K562 (cell line): ENCODE results near the gene OCRL. TPM values are rescaled to one million over a fixed set of nuclear protein-coding genes. Genes with fewer than 3 reads are reported as not detected.

Source experiments
- ATAC-seq: fragments of 200-7000 bp; cut with Tn5 transposase; 3 replicates; pipeline ENCODE4 v1.9.1; 2020; ENCODE audit warnings: moderate library complexity
- BruUV-seq: library from RNA; stranded (reverse); fragments of 400-500 nt; replicated peaks from 2 replicates; lab custom pipeline; 2021; lab: Mats Ljungman, UMichigan
- CTCF ChIA-PET: fragments of 300-600 bp; formaldehyde crosslinking; extraction: SDS; loops from one replicate; lab custom pipeline; 2021; ENCODE audit warnings: low intra/inter-chr PET ratio; lab: Yijun Ruan, JAX
- POLR2A ChIA-PET: fragments of 300-600, 350-650 bp; sonication (Branson Sonifier 250); formaldehyde crosslinking; extraction: SDS; loops from one replicate; lab custom pipeline; 2021; ENCODE audit warnings: antibody characterized with exemption, inconsistent platforms; lab: Yijun Ruan, JAX
- DNase-seq, 4 experiments: peaks; one replicate each; pipeline versions ENCODE4 v3.0.0 to v3.0.0-alpha.2; 2011 to 2018; ENCODE audit warnings: low spot score in 3 of 4, mixed read lengths in 3 of 4; ENCODE audit errors: extremely low read depth in 1 of 4
- FAIRE-seq: peaks from 2 replicates; lab custom pipeline; 2011; peaks lifted over from hg19 to GRCh38; lab: Jason Lieb, UNC
- H2AFZ ChIP-seq: 2 replicates; pipeline ENCODE4 v1.6.0; 2011; ENCODE audit warnings: low read depth, low read length, control low read depth, inconsistent platforms
- H3K27ac ChIP-seq: fragments of 200-600 bp; 3 replicates; pipeline ENCODE4 v1.8.0; 2011; ENCODE audit warnings: low read depth, mild to moderate bottlenecking, control low read depth, inconsistent platforms, low read length, moderate library complexity, mixed read lengths; ENCODE audit errors: extremely low read depth
- H3K27me3 ChIP-seq, 2 experiments: fragments of 300-600 bp in 1 of 2; 2 replicates in 1 of 2; 3 replicates in 1 of 2; pipeline versions ENCODE4 v1.6.0 to v1.8.0; 2011; ENCODE audit warnings: inconsistent platforms in 2 of 2, low read length in 2 of 2, mild to moderate bottlenecking in 1 of 2, mixed read lengths in 1 of 2, moderate library complexity in 1 of 2; ENCODE audit not compliant: control insufficient read depth in 2 of 2, insufficient read depth in 2 of 2
- H3K36me3 ChIP-seq: fragments of 300-600 bp; 3 replicates; pipeline ENCODE4 v1.8.0; 2011; ENCODE audit warnings: mild to moderate bottlenecking, low read length, inconsistent platforms; ENCODE audit not compliant: control insufficient read depth, insufficient read depth
- H3K4me1 ChIP-seq, 2 experiments: fragments of 200-600 bp in 1 of 2; replicated peaks in 1 of 2; 2 replicates in 1 of 2; 3 replicates in 1 of 2; pipeline versions ENCODE4 v1.5.1 to v1.8.0; 2011; ENCODE audit warnings: inconsistent platforms in 2 of 2, low read length in 2 of 2, mild to moderate bottlenecking in 1 of 2, mixed read lengths in 1 of 2, moderate library complexity in 1 of 2; ENCODE audit not compliant: control insufficient read depth in 2 of 2, insufficient read depth in 2 of 2
- H3K4me2 ChIP-seq: 2 replicates; pipeline ENCODE4 v1.6.1; 2011; ENCODE audit warnings: low read length, control low read depth, inconsistent platforms, mixed read lengths; ENCODE audit not compliant: insufficient read depth
- H3K4me3 ChIP-seq: fragments of 200-600 bp; sonication (generic), shearing (Covaris generic); 2 replicates; pipeline ENCODE4 v1.5.1; 2016; ENCODE audit warnings: control low read depth, inconsistent platforms
- H3K79me2 ChIP-seq: fragments of 200-600 bp; 3 replicates; pipeline ENCODE4 v1.8.0; 2011; ENCODE audit warnings: low read length, inconsistent platforms; ENCODE audit not compliant: control insufficient read depth, insufficient read depth
- H3K9ac ChIP-seq, 2 experiments: 2 replicates each; pipeline versions ENCODE4 v1.6.0 to v1.6.1; 2011; ENCODE audit warnings: low read depth in 2 of 2, low read length in 2 of 2, control low read depth in 1 of 2, inconsistent platforms in 1 of 2, mild to moderate bottlenecking in 1 of 2, mixed read lengths in 1 of 2; ENCODE audit not compliant: insufficient read depth in 1 of 2
- H3K9me1 ChIP-seq: one replicate; pipeline ENCODE4 v1.6.0; 2011; ENCODE audit warnings: inconsistent platforms, mild to moderate bottlenecking, low read length, moderate library complexity; ENCODE audit not compliant: control insufficient read depth, insufficient read depth
- H3K9me3 ChIP-seq: replicated peaks from 2 replicates; pipeline ENCODE4 v1.5.1; 2011; ENCODE audit warnings: low read depth, low read length, inconsistent platforms; ENCODE audit not compliant: control insufficient read depth, insufficient read depth
- H4K20me1 ChIP-seq: replicated peaks from 2 replicates; pipeline ENCODE4 v1.6.1; 2011; ENCODE audit warnings: low read length, inconsistent platforms, mixed read lengths; ENCODE audit not compliant: control insufficient read depth, insufficient read depth
- CBX1 ChIP-seq: sonication (generic); IDR thresholded peaks from 2 replicates; pipeline ENCODE4 v1.6.1; 2016; ENCODE audit warnings: antibody characterized with exemption, low read depth, mild to moderate bottlenecking
- CBX2 ChIP-seq: fragments of 200-600 bp; sonication (generic); IDR thresholded peaks from one replicate; pipeline ENCODE4 v1.6.1; 2012; ENCODE audit warnings: mild to moderate bottlenecking, low read length, inconsistent platforms; ENCODE audit not compliant: insufficient read depth, poor library complexity, severe bottlenecking
- HEY1 ChIP-seq: fragments of 250-450 bp; sonication (Bioruptor Pico); IDR thresholded peaks from 2 replicates; pipeline ENCODE4 v1.5.0; 2020; ENCODE audit warnings: mild to moderate bottlenecking, moderate library complexity, borderline replicate concordance
- WGBS: fragments of 100-300 bp; shearing (Covaris generic); methylation state at CpG from one replicate; pipeline ENCODE4 v1.1.6; 2016; ENCODE audit warnings: low coverage, mixed read lengths; ENCODE audit not compliant: insufficient coverage; ENCODE audit errors: missing lambda C conversion rate; 5-methylcytosine and 5-hydroxymethylcytosine counted together
- in situ Hi-C: fragments of 300-500 bp; cut with MboI; formaldehyde crosslinking; loops from 4 replicates; pipeline ENCODE4 v1.15.0; 2018; ENCODE audit warnings: inconsistent platforms, mixed read lengths
- intact Hi-C: fragments of 100-400 bp; cut with micrococcal nuclease; formaldehyde crosslinking; loops from 2 replicates; pipeline ENCODE4 v1.14.2; 2022
- polyA plus RNA-seq, 8 experiments: library from polyadenylated mRNA; depleted of rRNA in 4 of 8; stranded (reverse) in 5 of 8; unstranded in 3 of 8; fragments of >200 nt; fragmentation: Nextera tagmentation in 2 of 8; fragmentation: Illumina TruSeq in 1 of 8; extraction: Ambion mirVana in 2 of 8; extraction: Trizol in 1 of 8; gene quantifications; 2 replicates each; pipeline versions ENCODE4 v1.2.1 to v1.2.3, GENCODE V29; 2011 to 2014; ENCODE audit warnings: inconsistent platforms in 1 of 8, missing spikeins in 1 of 8
- total RNA-seq, 7 experiments: library from RNA; depleted of rRNA in 6 of 7; stranded (reverse); fragments of >200 nt in 6 of 7; fragmentation: Illumina TruSeq in 2 of 7; extraction: Trizol in 2 of 7; gene quantifications; 2 replicates each; pipeline versions ENCODE4 v1.2.1 to v1.2.3, GENCODE V29; 2011 to 2021; ENCODE audit warnings: low replicate concordance in 1 of 7
- TF ChIP-seq, protein P1 (sequence below): fragments of 450-650 bp; IDR thresholded peaks from 2 replicates; pipeline ENCODE4 v1.6.1; 2017; ENCODE audit warnings: antibody characterized with exemption, mild to moderate bottlenecking
- TF ChIP-seq, protein P2 (sequence below): fragments of 200-800 bp; sonication (Bioruptor generic); IDR thresholded peaks from 2 replicates; pipeline ENCODE4 v1.6.1; 2017; ENCODE audit warnings: missing genetic modification characterization, missing compliant biosample characterization
- TF ChIP-seq, protein P3 (sequence below), 2 experiments: fragments of 450-650 bp; IDR thresholded peaks; 2 replicates each; pipeline ENCODE4 v1.6.1; 2016

Gene OCRL
- total and polyA plus RNA-seq, 9 of the 15 experiments (the other 6 are each of a cell fraction or from before 2014, with no cell fraction given): 2.2 to 23.4 (median 11.9) TPM

DNA sequence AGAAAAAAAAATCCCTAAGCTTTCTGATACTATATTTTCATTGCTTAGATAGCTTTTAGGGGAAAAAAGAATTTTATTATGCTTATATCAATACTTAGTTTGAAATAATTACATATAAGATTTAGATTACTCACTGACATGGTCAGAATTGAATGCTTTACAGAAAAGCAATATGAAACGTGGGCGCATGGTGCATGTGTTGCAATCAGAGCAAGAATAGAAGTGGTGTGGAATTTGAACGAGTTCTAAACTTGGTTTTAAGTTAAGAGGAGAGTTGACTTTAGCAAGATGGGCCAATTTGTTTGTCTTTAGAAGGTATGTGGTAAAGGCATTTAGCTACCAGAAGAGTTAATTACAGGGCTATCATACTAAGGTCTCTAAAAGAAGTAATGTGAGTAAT lies 21.4 kb downstream of the OCRL start:
- ChIA-PET POLR2A (interaction anchor here (1.0 kb wide), 1 partner anchor 11 kb away, joined by 3 read pairs; no protein-coding TSS in a partner anchor), CTCF (no interaction called here)
- H3K36me3 ChIP-seq: peaks cover 75% of the 10 kb centered on the region
- intact Hi-C loops: no loop called here
- peaks cover 0 to 11% of the 10 kb centered on the region in 2 experiments; a peak in 2 of 5 replicates for H3K4me1 ChIP-seq
- 82% methylated on average over 3 of the region's 3 CpGs for WGBS
- DNase-seq: no peak
- H4K20me1 ChIP-seq: no peaks in the 10 kb centered on the region
- H3K9me1 ChIP-seq: peaks cover 3% of the 10 kb centered on the region
- H3K9me3 ChIP-seq: no peaks in the 10 kb centered on the region
- BruUV-seq: no TSS peak
- no peaks in the 10 kb centered on the region for H3K79me2 ChIP-seq
- H3K4me3 ChIP-seq: no peak overlapping the region
- no peak for FAIRE-seq
- in situ Hi-C loops: no loop called here
- TF ChIP-seq, protein P1, sequence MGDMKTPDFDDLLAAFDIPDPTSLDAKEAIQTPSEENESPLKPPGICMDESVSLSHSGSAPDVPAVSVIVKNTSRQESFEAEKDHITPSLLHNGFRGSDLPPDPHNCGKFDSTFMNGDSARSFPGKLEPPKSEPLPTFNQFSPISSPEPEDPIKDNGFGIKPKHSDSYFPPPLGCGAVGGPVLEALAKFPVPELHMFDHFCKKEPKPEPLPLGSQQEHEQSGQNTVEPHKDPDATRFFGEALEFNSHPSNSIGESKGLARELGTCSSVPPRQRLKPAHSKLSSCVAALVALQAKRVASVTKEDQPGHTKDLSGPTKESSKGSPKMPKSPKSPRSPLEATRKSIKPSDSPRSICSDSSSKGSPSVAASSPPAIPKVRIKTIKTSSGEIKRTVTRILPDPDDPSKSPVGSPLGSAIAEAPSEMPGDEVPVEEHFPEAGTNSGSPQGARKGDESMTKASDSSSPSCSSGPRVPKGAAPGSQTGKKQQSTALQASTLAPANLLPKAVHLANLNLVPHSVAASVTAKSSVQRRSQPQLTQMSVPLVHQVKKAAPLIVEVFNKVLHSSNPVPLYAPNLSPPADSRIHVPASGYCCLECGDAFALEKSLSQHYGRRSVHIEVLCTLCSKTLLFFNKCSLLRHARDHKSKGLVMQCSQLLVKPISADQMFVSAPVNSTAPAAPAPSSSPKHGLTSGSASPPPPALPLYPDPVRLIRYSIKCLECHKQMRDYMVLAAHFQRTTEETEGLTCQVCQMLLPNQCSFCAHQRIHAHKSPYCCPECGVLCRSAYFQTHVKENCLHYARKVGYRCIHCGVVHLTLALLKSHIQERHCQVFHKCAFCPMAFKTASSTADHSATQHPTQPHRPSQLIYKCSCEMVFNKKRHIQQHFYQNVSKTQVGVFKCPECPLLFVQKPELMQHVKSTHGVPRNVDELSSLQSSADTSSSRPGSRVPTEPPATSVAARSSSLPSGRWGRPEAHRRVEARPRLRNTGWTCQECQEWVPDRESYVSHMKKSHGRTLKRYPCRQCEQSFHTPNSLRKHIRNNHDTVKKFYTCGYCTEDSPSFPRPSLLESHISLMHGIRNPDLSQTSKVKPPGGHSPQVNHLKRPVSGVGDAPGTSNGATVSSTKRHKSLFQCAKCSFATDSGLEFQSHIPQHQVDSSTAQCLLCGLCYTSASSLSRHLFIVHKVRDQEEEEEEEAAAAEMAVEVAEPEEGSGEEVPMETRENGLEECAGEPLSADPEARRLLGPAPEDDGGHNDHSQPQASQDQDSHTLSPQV: no peak
- TF ChIP-seq, protein P2, sequence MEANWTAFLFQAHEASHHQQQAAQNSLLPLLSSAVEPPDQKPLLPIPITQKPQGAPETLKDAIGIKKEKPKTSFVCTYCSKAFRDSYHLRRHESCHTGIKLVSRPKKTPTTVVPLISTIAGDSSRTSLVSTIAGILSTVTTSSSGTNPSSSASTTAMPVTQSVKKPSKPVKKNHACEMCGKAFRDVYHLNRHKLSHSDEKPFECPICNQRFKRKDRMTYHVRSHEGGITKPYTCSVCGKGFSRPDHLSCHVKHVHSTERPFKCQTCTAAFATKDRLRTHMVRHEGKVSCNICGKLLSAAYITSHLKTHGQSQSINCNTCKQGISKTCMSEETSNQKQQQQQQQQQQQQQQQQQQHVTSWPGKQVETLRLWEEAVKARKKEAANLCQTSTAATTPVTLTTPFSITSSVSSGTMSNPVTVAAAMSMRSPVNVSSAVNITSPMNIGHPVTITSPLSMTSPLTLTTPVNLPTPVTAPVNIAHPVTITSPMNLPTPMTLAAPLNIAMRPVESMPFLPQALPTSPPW (CRISPR knock-in tag): no peak
- TF ChIP-seq, protein P3, sequence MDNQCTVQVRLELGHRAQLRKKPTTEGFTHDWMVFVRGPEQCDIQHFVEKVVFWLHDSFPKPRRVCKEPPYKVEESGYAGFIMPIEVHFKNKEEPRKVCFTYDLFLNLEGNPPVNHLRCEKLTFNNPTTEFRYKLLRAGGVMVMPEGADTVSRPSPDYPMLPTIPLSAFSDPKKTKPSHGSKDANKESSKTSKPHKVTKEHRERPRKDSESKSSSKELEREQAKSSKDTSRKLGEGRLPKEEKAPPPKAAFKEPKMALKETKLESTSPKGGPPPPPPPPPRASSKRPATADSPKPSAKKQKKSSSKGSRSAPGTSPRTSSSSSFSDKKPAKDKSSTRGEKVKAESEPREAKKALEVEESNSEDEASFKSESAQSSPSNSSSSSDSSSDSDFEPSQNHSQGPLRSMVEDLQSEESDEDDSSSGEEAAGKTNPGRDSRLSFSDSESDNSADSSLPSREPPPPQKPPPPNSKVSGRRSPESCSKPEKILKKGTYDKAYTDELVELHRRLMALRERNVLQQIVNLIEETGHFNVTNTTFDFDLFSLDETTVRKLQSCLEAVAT (IDR thresholded peaks at IDR 0.05): no peak
- TF ChIP-seq CBX2 (no peak), CBX1 (no peak), HEY1 (CRISPR knock-in tag) (no peak)
- no peaks in the 10 kb centered on the region for H3K27me3 ChIP-seq
- no peak overlapping the region for H2AFZ ChIP-seq
- H3K9ac ChIP-seq: no peak overlapping the region
- no peak overlapping the region for H3K27ac ChIP-seq
- no peak overlapping the region for H3K4me2 ChIP-seq
- ATAC-seq: no peak
